Stimulated activated effector memory CD8-positive, alpha-beta T cell treated with anti-CD3 and anti-CD28 coated beads, Interleukin-12 subunit alpha, Interleukin-12 subunit beta, amount 100 ng/mL, for 72 hours (primary cell): ENCODE data around the gene PEPD.

Experiments
- ATAC-seq: fragments of 150-1000 bp; cut with Tn5 transposase; 2 replicates; pipeline ENCODE4 v1.10.0; 2021
- DNase-seq, 2 donors: peaks; one replicate each; pipeline ENCODE4 v3.0.0; 2021 to 2022; ENCODE audit warnings: low spot score in 2 of 2
- H3K27ac Mint-ChIP-seq: one replicate; pipeline ENCODE4 v1.8.0; 2022; ENCODE audit warnings: mild to moderate bottlenecking, mixed read lengths
- H3K36me3 Mint-ChIP-seq: one replicate; pipeline ENCODE4 v1.8.0; 2022; ENCODE audit warnings: mild to moderate bottlenecking, mixed read lengths
- H3K4me1 Mint-ChIP-seq: one replicate; pipeline ENCODE4 v1.8.0; 2022; ENCODE audit warnings: mixed read lengths
- H3K4me3 Mint-ChIP-seq: one replicate; pipeline ENCODE4 v1.8.0; 2022; ENCODE audit warnings: mild to moderate bottlenecking, mixed read lengths
- H3K9me3 Mint-ChIP-seq: one replicate; pipeline ENCODE4 v1.8.0; 2022; ENCODE audit warnings: mixed read lengths

The PEPD gene

GRCh38 chr19:33388725-33389420 is 132.7 kb downstream of the PEPD start:
- Mint-ChIP-seq H3K36me3 (peaks cover 3% of the 10 kb centered on the region), H3K4me3 (no peak overlapping the region), H3K4me1 (peaks cover 4% of the 10 kb centered on the region), H3K27ac (no peak overlapping the region), H3K9me3 (no peaks in the 10 kb centered on the region)
- DNase-seq: no peak
- ATAC-seq: no peak

DNA sequence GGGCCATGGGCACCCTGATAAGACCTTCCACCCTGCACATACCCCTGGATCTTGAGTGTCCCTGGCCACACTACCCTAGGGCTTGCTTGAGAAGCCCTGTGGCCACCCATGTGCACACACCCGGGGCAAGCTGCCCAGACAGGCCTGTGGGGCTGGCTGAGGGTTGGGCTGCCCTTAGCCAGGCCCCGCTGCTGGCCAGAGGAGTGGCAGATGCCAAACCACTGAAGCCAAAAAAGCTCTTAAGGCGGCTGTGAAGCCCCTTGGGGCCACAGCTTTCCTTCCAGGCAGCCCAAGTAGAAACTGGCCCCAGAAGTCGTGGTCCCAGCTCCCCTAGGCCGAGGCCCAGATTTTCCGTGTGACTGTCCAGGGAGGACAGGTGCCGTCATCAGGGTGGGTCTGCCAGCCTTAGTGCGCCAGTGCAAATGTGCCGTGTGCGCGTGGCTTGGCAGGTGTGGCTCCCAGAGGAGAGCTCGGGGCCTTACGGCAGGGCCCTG is 133.3 kb downstream of the PEPD start:
- Mint-ChIP-seq H3K9me3 (no peaks in the 10 kb centered on the region), H3K36me3 (peaks cover 7% of the 10 kb centered on the region), H3K4me3 (no peak overlapping the region), H3K4me1 (peaks cover 8% of the 10 kb centered on the region), H3K27ac (no peak overlapping the region)
- DNase-seq: no peak
- ATAC-seq: peak; percentile 12

DNA sequence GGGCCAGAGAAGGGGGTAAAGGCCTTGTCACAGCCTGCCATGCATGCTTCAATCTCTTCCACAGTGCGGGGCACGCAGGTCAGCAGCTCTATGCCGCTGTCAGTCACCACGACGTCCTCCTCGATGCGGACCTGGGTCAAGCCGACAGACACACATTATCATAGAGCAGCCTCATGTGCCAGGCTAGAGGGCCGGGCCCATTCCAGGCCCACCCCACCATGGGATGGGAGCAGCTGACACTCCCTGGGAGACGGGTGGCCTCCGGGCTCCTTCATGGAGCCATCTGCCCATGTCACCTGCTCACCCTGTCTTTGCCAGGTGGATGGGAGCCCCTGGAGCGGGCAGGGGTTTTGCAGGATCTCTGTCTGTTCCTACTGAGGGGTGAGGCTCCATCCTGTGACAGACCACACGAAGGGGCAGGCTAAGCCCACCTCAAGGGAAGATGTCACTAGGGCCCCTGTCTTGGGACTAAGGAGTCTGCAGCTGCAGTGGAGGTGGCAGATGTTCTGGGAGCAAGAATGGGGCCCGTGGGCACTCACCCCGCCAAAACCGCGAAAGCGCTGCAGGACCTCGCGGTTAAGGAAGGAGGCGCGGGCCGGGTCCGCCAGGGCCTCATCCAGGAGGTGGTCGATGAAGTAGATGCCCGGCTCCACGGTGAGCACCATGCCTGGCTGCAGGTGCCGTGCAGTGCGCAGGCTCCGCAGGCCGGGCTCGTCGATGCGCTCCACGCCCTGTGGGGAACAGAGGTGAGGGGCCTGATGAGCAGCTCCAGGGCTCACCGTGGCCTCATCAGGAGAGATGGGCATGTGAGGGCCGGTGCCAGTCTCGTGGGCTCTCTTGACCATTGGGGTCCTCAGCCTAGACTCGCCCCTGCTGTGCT is 134.0 kb downstream of the PEPD start:
- Mint-ChIP-seq H3K27ac (no peak overlapping the region), H3K9me3 (no peaks in the 10 kb centered on the region), H3K36me3 (peaks cover 12% of the 10 kb centered on the region), H3K4me1 (peaks cover 8% of the 10 kb centered on the region), H3K4me3 (no peak overlapping the region)
- ATAC-seq (no peak), DNase-seq (no peak)

GRCh38 chr19:33386361-33386858 is 135.2 kb downstream of the PEPD start:
- no peak overlapping the region for H3K4me3 Mint-ChIP-seq
- no peaks in the 10 kb centered on the region for H3K9me3 Mint-ChIP-seq
- H3K27ac Mint-ChIP-seq: peak overlapping the region; percentile 17

GRCh38 chr19:33385956-33386355 is 135.6 kb downstream of the PEPD start:
- H3K27ac Mint-ChIP-seq: no peak overlapping the region
- peaks cover 11% of the 10 kb centered on the region for H3K4me1 Mint-ChIP-seq
- H3K36me3 Mint-ChIP-seq: peaks cover 26% of the 10 kb centered on the region
- ATAC-seq: no peak
- H3K9me3 Mint-ChIP-seq: no peaks in the 10 kb centered on the region
- no peak overlapping the region for H3K4me3 Mint-ChIP-seq
- DNase-seq: no peak

More at GRCh38 chr19:33386361-33386858, 135.2 kb downstream of the PEPD start:
- peaks cover 21% of the 10 kb centered on the region for H3K36me3 Mint-ChIP-seq
- no peak for DNase-seq
- ATAC-seq: no peak
- H3K4me1 Mint-ChIP-seq: peaks cover 8% of the 10 kb centered on the region

GRCh38 chr19:33384983-33385382 is 136.6 kb downstream of the PEPD start:
- Mint-ChIP-seq H3K4me1 (peaks cover 13% of the 10 kb centered on the region), H3K9me3 (no peaks in the 10 kb centered on the region), H3K4me3 (no peak overlapping the region), H3K36me3 (peaks cover 36% of the 10 kb centered on the region), H3K27ac (no peak overlapping the region)
- DNase-seq (no peak), ATAC-seq (no peak)

DNA sequence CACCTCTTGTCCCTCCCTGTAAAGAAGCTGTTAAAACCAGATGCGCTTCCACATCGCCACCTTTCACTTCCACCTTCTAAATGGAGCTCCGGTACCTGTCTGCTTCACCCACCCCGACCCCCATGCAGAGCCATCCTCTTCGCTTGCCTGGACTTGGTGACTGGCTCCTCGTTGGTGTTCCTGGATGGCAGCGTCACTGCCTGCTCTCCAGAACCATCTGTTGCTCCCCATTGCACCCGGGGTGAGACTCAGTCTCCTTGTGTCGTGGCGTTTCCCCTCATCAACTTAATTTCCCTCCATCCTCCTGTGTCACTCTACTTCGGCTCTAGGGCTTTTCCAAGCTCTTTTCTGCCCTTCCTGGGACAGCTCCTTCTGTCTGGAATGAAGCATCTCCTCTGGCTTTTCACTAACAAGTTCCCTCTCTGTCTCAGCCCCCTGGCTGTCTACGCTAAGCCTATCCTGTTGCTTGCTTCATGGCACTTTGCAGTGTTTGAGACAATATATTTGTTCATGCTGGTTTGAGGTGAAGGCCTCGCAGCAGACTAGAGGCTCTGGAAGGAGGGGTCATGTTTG is 137.8 kb downstream of the PEPD start:
- no peak overlapping the region for H3K4me3 Mint-ChIP-seq
- peaks cover 47% of the 10 kb centered on the region for H3K36me3 Mint-ChIP-seq
- H3K9me3 Mint-ChIP-seq: no peaks in the 10 kb centered on the region
- ATAC-seq (no peak), DNase-seq (no peak)
- peaks cover 24% of the 10 kb centered on the region for H3K4me1 Mint-ChIP-seq
- peak overlapping the region; percentile 15 for H3K27ac Mint-ChIP-seq

GRCh38 chr19:33382982-33383381 is 138.6 kb downstream of the PEPD start:
- H3K9me3 Mint-ChIP-seq: no peaks in the 10 kb centered on the region
- H3K4me1 Mint-ChIP-seq: peaks cover 32% of the 10 kb centered on the region
- peaks cover 56% of the 10 kb centered on the region for H3K36me3 Mint-ChIP-seq
- no peak overlapping the region for H3K4me3 Mint-ChIP-seq
- H3K27ac Mint-ChIP-seq: peak overlapping the region; percentile 66
- DNase-seq (no peak), ATAC-seq (no peak)

GRCh38 chr19:33382006-33382405 is 139.6 kb downstream of the PEPD start:
- no peak for ATAC-seq
- Mint-ChIP-seq H3K36me3 (peaks cover 56% of the 10 kb centered on the region), H3K27ac (no peak overlapping the region), H3K9me3 (no peaks in the 10 kb centered on the region), H3K4me1 (peaks cover 34% of the 10 kb centered on the region), H3K4me3 (no peak overlapping the region)
- DNase-seq: no peak

- no peaks in the 10 kb centered on the region for H3K9me3 Mint-ChIP-seq
- no peak for DNase-seq
- peaks cover 60% of the 10 kb centered on the region for H3K36me3 Mint-ChIP-seq
- H3K4me1 Mint-ChIP-seq: peaks cover 43% of the 10 kb centered on the region
- no peak overlapping the region for H3K4me3 Mint-ChIP-seq
- ATAC-seq: no peak
- H3K27ac Mint-ChIP-seq: peak overlapping the region; percentile 64
These were observed 140.5 kb downstream of the PEPD start for GRCh38 chr19:33381101-33381500.

- Mint-ChIP-seq H3K36me3 (peaks cover 73% of the 10 kb centered on the region), H3K9me3 (no peaks in the 10 kb centered on the region), H3K4me3 (no peak overlapping the region), H3K4me1 (peaks cover 61% of the 10 kb centered on the region), H3K27ac (peak overlapping the region; percentile 50)
- ATAC-seq (no peak), DNase-seq (no peak)
These were observed 142.3 kb downstream of the PEPD start for GRCh38 chr19:33379151-33379829.

- H3K36me3 Mint-ChIP-seq: peaks cover 63% of the 10 kb centered on the region
- no peak overlapping the region for H3K4me3 Mint-ChIP-seq
- DNase-seq: no peak
- no peak for ATAC-seq
- peak overlapping the region; percentile 50 for H3K27ac Mint-ChIP-seq
- no peaks in the 10 kb centered on the region for H3K9me3 Mint-ChIP-seq
- peaks cover 56% of the 10 kb centered on the region for H3K4me1 Mint-ChIP-seq
These were observed 143.8 kb downstream of the PEPD start for GRCh38 chr19:33377586-33378475.

DNA sequence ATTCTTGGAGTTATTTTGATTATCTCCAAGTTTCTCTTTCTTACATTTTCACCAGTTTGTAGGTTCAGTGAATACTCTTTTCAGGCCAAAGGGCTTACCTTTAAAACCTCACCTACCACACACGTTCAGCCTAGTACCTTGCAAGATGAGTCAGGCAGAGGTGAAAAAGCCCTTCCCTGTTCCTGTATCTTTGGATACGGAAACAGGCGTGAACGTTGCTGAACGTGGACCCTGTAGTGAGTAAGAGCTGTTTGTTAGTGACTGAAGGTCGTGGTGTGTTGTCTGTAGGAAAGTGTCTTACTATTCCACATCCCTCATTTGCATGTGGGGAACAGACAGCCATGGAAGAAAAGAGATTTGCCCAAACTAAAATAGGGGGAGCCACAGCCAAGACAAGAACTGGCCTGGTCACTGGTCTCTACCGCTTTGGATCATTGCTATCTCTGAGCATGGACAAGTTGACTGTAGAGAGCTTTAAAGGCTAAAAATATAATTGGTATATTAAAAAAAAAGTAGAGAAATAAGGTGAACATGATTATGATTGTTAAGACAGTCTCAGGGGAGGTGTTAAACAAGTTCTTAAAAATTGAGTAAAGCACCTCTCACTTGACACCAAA is 144.5 kb downstream of the PEPD start:
- H3K4me1 Mint-ChIP-seq: peaks cover 56% of the 10 kb centered on the region
- no peak for DNase-seq
- H3K9me3 Mint-ChIP-seq: no peaks in the 10 kb centered on the region
- no peak for ATAC-seq
- H3K4me3 Mint-ChIP-seq: no peak overlapping the region
- H3K27ac Mint-ChIP-seq: no peak overlapping the region
- peaks cover 60% of the 10 kb centered on the region for H3K36me3 Mint-ChIP-seq

GRCh38 chr19:33376423-33376822 is 145.2 kb downstream of the PEPD start:
- Mint-ChIP-seq H3K4me3 (no peak overlapping the region), H3K36me3 (peaks cover 54% of the 10 kb centered on the region), H3K4me1 (peaks cover 56% of the 10 kb centered on the region), H3K9me3 (no peaks in the 10 kb centered on the region), H3K27ac (no peak overlapping the region)
- no peak for DNase-seq
- ATAC-seq: no peak
